Measurements from ENCODE around the gene ALAS1.

GRCh38 chr3:52213005-52213404 lies 15.0 kb downstream of the ALAS1 start:
- TF ChIP-seq, protein P1, sequence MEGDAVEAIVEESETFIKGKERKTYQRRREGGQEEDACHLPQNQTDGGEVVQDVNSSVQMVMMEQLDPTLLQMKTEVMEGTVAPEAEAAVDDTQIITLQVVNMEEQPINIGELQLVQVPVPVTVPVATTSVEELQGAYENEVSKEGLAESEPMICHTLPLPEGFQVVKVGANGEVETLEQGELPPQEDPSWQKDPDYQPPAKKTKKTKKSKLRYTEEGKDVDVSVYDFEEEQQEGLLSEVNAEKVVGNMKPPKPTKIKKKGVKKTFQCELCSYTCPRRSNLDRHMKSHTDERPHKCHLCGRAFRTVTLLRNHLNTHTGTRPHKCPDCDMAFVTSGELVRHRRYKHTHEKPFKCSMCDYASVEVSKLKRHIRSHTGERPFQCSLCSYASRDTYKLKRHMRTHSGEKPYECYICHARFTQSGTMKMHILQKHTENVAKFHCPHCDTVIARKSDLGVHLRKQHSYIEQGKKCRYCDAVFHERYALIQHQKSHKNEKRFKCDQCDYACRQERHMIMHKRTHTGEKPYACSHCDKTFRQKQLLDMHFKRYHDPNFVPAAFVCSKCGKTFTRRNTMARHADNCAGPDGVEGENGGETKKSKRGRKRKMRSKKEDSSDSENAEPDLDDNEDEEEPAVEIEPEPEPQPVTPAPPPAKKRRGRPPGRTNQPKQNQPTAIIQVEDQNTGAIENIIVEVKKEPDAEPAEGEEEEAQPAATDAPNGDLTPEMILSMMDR (IDR thresholded peaks at IDR 0.05; ENCODE audit: low read length): no peak
- no peak for TF ChIP-seq EZH2 (IDR thresholded peaks at IDR 0.05; ENCODE audit: borderline replicate concordance, low read length)
